Measurements from ENCODE around the gene TERB2. TPM values are rescaled to one million over a fixed set of nuclear protein-coding genes. Genes with fewer than 3 reads are reported as not detected.
"Not testable (repeated sequence)": the region's sequence is repeated elsewhere in the genome, so short reads cannot be mapped to it uniquely, and the experiment has no call there.

TERB2 gene
- not detected for total RNA-seq
- polyA plus RNA-seq, result not detected

- FAIRE-seq, result no peak
- TF ChIP-seq, protein P1, sequence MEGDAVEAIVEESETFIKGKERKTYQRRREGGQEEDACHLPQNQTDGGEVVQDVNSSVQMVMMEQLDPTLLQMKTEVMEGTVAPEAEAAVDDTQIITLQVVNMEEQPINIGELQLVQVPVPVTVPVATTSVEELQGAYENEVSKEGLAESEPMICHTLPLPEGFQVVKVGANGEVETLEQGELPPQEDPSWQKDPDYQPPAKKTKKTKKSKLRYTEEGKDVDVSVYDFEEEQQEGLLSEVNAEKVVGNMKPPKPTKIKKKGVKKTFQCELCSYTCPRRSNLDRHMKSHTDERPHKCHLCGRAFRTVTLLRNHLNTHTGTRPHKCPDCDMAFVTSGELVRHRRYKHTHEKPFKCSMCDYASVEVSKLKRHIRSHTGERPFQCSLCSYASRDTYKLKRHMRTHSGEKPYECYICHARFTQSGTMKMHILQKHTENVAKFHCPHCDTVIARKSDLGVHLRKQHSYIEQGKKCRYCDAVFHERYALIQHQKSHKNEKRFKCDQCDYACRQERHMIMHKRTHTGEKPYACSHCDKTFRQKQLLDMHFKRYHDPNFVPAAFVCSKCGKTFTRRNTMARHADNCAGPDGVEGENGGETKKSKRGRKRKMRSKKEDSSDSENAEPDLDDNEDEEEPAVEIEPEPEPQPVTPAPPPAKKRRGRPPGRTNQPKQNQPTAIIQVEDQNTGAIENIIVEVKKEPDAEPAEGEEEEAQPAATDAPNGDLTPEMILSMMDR (IDR thresholded peaks at IDR 0.05), result no peak
- Histone ChIP-seq H3K27ac (no peak within 1 kb of the TSS), H3K27me3 (no peaks in the 10 kb centered on the region), H3K9me3 (no peaks in the 10 kb centered on the region), H3K4me3 (no peak within 1 kb of the TSS), H3K36me3 (no peaks in the 10 kb centered on the region), H3K4me1 (no peaks in the 10 kb centered on the region)
- 89 to 91% methylated on average over 13 of the region's 13 CpGs for WGBS, 2 donors
- no peak for DNase-seq
- ATAC-seq, result no peak
- intact Hi-C loops (cut with DNase I), result loop anchor here in 1 of 3 donors (10.0 kb wide), 1 partner anchor 158 kb away; the partner anchor contains the start of genes DUOX2 and DUOXA2
These were observed at the start of gene TERB2 for GRCh38 chr15:44956388-44956787. TERB2 (plus strand) TSS chr15:44956687; CDS start chr15:44956719, 32 bp downstream.

DNA sequence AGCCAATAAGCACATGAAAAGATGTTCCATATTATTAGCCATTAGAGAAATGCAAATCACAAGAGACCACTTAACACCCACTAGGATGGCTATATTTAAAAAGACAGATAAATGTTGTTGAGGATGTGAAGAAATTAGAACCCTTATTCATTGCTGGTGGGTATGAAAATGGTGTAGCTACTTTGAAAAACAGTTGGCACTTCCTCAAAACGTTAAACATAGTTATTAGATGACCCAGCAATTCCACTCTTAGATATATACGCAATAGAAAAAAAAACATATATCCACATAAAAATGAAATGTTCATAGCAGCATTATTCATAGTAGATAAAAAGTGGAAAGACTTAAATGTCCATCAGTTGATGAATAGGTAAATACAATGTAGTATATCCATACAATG is 47.1 kb upstream of the TERB2 start:
- H3K4me3 ChIP-seq, result no peak overlapping the region
- no peaks in the 10 kb centered on the region for H3K36me3 ChIP-seq
- FAIRE-seq (no peak), DNase-seq (no peak), ATAC-seq (no peak)
- no peak overlapping the region for H3K27ac ChIP-seq
- H3K27me3 ChIP-seq, result no peaks in the 10 kb centered on the region
- intact Hi-C loops (cut with DNase I), result no loop called here
- H3K4me1 ChIP-seq, result peaks cover 0 to 5% (median 3%) of the 10 kb centered on the region in 3 donors
- TF ChIP-seq, protein P1 (IDR thresholded peaks at IDR 0.05), result no peak
- no peaks in the 10 kb centered on the region for H3K9me3 ChIP-seq
- WGBS, 2 donors, result 60 to 64% methylated on average over 2 of the region's 2 CpGs

DNA sequence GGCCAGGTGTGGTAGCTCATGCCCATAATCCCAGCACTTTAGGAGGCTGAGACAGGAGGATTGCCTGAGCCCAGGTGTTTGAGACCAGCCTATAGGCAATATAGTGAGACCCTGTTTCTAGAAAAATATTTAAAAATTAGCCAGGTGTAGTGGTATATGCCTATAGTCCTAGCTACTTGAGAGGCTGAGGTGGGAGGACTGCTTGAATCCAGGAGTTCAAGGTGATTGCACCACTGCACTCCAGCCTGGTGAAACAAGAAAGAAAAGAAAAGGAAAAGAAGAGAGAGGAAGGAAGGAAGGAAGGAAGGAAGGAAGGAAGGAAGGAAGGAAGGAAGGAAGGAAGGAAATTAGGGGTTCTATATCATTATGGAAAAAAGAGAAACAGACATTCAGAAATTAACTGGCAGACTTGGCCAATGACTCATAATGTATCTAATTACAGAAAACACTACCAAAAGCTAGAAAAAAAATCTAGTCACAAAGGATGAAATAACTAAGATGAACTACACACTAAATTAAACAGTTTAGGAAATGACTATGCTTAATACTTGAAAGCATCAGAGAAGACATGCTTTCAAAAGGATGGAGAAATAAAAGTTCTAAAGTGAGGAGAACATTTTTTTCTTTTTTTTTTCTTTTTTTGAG is 45.4 kb upstream of the TERB2 start:
- no peak for ATAC-seq
- H3K4me3 ChIP-seq, result no peak overlapping the region
- H3K36me3 ChIP-seq, result no peaks in the 10 kb centered on the region
- no peaks in the 10 kb centered on the region for H3K9me3 ChIP-seq
- TF ChIP-seq, protein P1 (IDR thresholded peaks at IDR 0.05), result no peak
- no peaks in the 10 kb centered on the region for H3K27me3 ChIP-seq
- peaks cover 0 to 5% (median 3%) of the 10 kb centered on the region in 3 donors for H3K4me1 ChIP-seq
- H3K27ac ChIP-seq, result no peak overlapping the region
- intact Hi-C loops (cut with DNase I), result no loop called here
- no peak for DNase-seq
- FAIRE-seq, result no peak

- H3K27ac ChIP-seq; intact Hi-C loops (cut with DNase I); DNase-seq; H3K9me3 ChIP-seq; ATAC-seq; FAIRE-seq; H3K27me3 ChIP-seq; H3K4me1 ChIP-seq; H3K36me3 ChIP-seq; H3K4me3 ChIP-seq: not testable (repeated sequence)
- 79 to 86% methylated on average over 1 of the region's 1 CpG for WGBS, 2 donors
These were observed 44.3 kb upstream of the TERB2 start for GRCh38 chr15:44912186-44912585.

DNA sequence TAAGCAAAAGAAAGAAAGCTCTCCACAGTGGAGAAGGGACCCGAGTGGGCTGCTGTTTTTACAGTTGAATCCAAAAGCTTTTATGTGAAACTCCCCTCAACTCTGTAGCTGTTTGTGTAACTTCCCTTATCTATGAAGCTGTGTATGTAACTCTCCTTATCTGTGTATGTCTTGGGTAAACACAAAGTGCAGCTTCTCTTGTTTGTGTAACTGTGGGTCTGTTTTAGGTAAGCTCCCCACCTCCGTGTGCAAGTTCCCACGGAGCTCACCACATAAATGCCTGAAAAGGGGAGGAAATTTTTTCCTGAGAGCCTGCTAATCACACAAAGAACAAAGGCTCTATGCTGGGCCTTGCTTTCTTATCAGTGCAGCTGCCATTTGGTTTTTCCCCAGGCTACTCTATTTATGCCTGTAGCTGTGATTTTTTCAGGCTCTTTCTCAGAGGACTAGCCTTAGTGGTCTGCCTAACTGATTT is 43.5 kb upstream of the TERB2 start:
- H3K27me3 ChIP-seq; FAIRE-seq; H3K4me1 ChIP-seq; intact Hi-C loops (cut with DNase I); H3K4me3 ChIP-seq; H3K27ac ChIP-seq; H3K9me3 ChIP-seq; H3K36me3 ChIP-seq: not testable (repeated sequence)
- ATAC-seq (peak; percentile 24 to 89 (median 70)), DNase-seq (peak in 1 of 6 donors; percentile 21)
- 17 to 18% methylated on average over 3 of the region's 3 CpGs for WGBS, 2 donors

- WGBS, 2 donors, result 58 to 61% methylated on average over 1 of the region's 1 CpG
- TF ChIP-seq, protein P1 (IDR thresholded peaks at IDR 0.05), result no peak
- Histone ChIP-seq H3K9me3 (no peaks in the 10 kb centered on the region), H3K27ac (no peak overlapping the region), H3K4me3 (no peak overlapping the region), H3K4me1 (peaks cover 0 to 5% (median 3%) of the 10 kb centered on the region in 3 donors), H3K36me3 (no peaks in the 10 kb centered on the region), H3K27me3 (no peaks in the 10 kb centered on the region)
- intact Hi-C loops (cut with DNase I), result no loop called here
- ATAC-seq (no peak), FAIRE-seq (no peak), DNase-seq (no peak)
These were observed 38.4 kb upstream of the TERB2 start for GRCh38 chr15:44918136-44918535.

DNA sequence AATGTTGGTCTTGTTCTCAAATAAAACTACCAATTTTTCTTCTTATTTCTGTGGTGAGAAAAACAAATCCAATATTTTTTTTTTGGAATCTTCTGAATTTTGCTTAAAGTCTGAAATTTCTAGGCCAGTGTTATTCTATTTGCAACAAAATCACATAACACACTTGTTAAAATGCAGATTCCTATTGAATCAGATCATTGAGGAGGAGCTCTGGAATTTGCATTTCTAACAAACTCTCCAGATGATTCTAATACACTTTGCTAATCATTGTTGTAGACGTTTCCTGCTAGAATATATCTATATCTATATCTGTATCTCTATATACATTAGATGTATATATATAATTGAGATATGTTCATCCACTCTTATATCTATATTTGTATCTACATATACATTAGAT is 27.8 kb upstream of the TERB2 start:
- WGBS, 2 donors, result 24 to 33% methylated on average over 1 of the region's 1 CpG
- H3K27me3 ChIP-seq; H3K27ac ChIP-seq; DNase-seq; intact Hi-C loops (cut with DNase I); H3K9me3 ChIP-seq; ATAC-seq; H3K4me1 ChIP-seq; H3K4me3 ChIP-seq; H3K36me3 ChIP-seq: not testable (repeated sequence)
- peak; percentile 75 for FAIRE-seq

DNA sequence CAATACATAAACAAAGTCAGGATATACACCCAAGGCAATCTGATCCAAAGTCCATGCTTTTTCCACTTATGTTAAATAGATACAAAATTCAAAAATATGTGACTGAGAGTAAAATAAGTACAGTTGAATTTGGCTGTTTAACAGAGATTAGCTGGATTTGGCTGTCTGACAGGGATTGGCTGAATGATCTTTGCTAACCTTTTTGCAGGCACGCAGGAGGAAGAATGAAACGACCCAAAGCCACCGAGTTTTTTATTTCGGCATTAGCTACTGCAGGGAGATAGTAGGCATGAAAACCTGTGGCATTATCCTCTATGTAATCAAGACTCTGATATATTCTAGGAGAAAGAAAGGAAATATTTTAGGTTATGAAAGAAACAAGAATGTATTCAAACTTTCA is 26.2 kb upstream of the TERB2 start:
- H3K27ac ChIP-seq; H3K36me3 ChIP-seq; FAIRE-seq; intact Hi-C loops (cut with DNase I); DNase-seq; H3K9me3 ChIP-seq; H3K4me3 ChIP-seq; H3K27me3 ChIP-seq; H3K4me1 ChIP-seq; ATAC-seq: not testable (repeated sequence)
- WGBS, 2 donors, result 28 to 53% methylated on average over 4 of the region's 4 CpGs
